Stimulated activated CD4-positive, alpha-beta T cell treated with anti-CD3 and anti-CD28 coated beads, Interleukin-2, amount 100 ng/mL, for 48 hours (primary cell): Measurements from ENCODE around the gene ZNF648.
A peak's percentile ranks its signal among the peaks of the same experiment; 100 is the strongest.
"Not testable (repeated sequence)": the region's sequence is repeated elsewhere in the genome, so short reads cannot be mapped to it uniquely, and the experiment has no call there.

Experiments
- DNase-seq, 2 donors: peaks; one replicate each; pipeline ENCODE4 v3.0.0-alpha.2; 2020

Gene ZNF648

DNA sequence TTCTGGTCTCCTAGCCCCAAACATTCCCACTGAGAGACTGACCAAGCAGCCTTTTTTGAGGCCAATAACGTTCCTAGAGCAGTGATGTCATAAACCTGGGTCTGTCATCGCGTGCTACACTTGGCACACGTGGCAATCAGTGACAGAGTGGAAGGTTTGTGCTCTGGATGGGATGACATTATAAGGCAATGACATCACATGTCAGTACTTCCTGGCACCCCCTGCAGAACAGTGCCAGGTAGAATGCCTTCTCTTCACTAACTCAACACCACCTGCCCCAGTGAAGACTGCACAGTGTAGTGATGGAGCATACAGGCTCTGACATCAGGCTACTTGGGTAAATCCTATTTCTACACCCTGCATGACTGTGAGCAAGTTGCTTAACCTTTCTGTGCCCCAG lies 5.4 kb upstream of the ZNF648 start:
- DNase-seq, result no peak

DNA sequence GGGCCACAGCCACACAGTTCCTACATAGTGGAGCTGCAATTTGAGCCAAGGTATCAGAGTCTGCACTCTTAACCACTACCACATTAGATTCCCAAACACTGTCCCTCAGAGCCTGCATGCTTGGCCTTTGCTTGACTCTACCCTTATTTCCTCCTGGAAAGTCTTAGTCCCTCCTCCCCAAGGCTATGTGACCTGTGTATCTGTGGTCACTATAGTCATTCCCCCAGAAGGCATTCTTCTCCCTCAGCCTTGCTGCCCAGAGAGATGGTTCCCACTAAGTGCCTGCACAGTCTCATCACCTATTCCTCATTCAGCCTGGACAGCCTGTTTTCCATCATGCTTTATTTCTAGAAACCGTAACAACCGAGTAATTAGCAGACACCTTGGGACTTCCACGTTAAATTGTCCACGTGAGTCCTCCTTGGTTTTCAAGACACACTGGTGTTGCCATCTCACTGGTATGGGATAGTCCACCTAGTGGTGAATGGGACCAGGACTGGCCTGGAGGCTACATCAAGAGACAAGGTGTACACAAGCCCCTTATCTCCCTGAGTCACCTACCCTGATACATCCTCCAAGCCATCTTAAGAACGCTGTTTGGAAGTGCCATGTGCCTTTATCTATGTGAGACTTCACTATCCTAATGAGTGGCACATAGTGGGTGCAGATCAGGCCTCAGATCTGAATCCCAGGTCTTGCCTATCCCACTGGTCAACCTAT lies 3.8 kb upstream of the ZNF648 start:
- no peak for DNase-seq

- no peak for DNase-seq
Observed at GRCh38 chr1:182064611-182065010, 3.1 kb upstream of the ZNF648 start.

DNA sequence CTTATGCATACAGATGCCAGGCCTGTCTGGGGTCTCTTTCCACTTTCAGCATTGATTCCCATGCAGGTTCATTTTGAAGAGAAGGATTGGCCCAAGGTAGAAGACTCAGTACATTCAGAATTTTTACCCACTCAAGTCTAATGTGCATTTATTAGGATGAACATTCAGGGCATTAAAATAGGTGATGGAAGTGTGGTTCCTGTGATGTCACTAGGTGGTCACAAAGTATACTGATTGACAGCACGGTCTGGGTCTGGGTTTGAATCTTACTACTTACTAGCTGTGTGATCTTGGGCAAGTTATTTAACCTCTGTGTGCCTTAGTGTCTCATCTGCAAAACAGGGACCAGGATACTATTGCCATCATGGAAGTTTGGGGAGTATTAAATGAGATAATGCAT lies 711 bp upstream of the ZNF648 start:
- no peak for DNase-seq

DNA sequence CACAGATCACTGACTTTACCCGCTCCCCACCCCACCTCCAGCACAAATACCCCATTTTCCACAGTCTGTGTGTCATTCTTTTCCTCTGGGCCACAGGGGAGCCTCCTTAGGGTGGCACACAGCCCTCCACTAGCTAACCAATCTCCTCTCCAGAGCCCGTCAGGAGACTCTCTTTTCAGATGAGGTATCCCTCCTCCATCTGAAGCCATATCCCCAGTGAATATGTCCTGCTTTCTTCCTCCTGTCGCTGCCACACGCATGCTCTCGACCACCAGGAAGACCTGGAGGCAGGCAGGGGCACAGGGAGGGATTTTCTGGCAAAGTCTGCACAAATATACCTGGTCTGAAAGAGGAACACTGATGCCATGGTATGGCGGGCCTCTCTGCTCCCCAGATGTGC lies 635 bp downstream of the ZNF648 start:
- DNase-seq, result no peak

DNA sequence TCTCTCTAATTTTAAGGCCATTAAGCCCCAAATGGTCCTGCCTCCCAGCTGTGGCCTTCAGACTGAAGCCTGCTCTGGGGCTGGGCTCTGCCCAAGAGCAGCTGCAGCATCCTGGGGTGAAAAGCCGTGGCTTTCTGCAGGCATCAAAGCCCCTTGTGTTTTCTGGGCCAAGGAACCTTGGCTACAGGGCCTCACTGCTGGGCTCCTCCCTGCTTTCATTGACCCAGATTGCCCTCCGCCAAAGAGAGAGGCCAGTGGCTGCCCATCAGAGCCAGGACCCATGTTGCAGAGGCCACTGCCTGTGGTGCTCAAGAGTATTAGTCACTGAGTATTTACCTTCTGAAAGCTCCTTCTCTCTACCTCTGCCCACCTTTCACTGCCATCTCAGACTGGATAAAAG lies 1.6 kb downstream of the ZNF648 start:
- DNase-seq, result no peak

DNA sequence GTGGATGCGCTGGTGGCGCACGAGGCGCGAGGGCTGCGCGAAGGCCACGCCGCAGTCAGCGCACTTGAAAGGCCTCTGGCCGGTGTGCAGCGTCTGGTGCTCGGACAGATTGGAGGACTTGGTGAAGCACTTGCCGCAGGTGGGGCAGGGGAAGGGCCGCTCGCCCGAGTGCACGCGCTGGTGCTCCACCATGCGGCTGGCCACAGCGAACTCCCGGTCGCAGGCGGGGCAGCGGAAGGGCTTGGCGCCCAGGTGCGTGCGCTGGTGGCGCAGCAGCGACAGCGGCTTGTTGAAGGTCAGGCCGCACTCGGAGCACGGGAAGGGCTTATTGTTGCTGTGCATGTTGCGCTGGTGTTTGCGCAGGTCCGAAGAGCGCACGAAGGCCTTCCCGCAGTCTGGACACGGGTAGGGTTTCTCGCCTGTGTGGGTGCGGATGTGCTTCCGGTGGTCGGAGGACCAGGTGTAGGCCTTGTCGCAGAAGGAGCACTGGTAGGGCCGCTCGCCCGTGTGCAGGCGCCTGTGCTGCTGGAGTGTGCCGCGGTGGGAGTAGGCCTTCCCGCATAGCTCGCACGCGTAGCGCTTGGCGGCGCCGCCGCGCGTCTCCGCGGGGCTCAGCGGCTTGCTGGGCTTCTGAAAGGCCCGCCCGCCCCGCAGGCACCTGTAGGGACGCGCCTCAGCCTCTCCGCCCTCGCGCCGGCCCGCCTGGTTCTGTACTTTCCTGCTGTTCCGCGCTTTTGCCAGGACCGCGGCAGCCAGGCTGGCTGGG lies 4.7 kb downstream of the ZNF648 start:
- DNase-seq, result no peak

DNA sequence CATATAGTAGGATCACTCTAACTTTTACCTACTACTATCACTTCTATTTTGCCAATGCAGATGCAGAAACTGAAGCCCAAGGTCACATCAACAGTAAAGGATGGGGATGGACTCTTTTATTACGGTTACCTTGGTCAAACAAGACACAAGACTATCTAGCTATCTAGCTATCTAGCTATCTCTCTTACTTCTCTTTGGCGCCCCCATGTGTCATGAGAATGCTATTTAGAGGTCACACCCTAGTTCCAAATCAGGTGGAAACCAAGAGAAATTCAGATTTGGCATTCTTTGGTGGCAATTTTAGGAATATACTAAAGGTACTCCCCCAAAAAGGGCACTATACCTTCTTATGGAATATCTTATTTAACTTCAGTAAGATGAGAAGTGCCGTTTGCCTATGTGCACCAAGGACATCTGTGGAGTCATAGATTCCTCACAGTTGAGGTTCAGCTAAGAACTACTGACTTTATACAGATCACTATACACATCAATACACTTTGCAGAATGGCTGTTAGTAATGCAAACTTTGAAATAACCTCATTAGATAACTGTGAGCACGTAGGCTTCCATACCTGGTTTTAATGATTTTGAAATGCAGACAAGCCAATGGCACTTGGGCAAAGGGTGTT lies 6.7 kb downstream of the ZNF648 start:
- DNase-seq, result peak; percentile 48 to 51

DNA sequence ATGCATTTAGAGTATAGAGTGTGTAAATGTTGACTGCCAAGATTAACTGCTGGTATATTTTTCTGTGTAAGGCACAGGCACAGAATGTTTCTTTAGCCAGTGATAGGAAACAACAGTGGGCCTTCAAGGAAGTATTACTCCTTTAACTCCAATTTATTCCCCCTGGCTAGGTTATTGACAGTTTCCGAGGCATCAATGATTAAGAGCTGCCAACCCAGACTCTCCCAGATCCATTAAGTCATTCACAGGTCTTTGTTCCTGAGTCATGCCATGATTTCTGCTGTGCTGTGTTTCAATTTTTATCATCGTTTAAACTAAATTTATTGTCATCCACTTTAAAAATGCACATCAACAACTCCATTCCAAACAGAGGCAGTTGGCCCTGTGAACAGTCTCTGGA lies 9.2 kb downstream of the ZNF648 start:
- DNase-seq, result no peak

DNA sequence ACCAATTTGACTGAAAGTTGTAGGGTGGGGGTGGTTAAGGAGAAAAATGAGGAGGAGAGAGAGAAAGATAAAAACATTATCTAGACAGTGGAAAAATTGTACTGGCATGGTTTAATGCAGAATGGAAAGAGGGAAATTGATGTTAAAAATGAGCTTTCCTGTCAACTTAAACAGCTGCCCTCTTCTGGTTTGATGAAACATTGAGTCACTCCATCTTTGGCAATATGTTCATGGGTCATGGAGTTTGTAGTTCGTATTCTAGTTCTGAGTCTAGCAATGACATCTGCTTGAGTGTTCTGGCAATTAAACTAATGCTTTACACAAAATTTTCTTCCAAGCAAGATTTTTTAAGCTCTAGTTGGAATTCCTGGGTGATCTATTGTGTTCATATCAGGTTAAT lies 9.6 kb downstream of the ZNF648 start:
- DNase-seq, result no peak

DNA sequence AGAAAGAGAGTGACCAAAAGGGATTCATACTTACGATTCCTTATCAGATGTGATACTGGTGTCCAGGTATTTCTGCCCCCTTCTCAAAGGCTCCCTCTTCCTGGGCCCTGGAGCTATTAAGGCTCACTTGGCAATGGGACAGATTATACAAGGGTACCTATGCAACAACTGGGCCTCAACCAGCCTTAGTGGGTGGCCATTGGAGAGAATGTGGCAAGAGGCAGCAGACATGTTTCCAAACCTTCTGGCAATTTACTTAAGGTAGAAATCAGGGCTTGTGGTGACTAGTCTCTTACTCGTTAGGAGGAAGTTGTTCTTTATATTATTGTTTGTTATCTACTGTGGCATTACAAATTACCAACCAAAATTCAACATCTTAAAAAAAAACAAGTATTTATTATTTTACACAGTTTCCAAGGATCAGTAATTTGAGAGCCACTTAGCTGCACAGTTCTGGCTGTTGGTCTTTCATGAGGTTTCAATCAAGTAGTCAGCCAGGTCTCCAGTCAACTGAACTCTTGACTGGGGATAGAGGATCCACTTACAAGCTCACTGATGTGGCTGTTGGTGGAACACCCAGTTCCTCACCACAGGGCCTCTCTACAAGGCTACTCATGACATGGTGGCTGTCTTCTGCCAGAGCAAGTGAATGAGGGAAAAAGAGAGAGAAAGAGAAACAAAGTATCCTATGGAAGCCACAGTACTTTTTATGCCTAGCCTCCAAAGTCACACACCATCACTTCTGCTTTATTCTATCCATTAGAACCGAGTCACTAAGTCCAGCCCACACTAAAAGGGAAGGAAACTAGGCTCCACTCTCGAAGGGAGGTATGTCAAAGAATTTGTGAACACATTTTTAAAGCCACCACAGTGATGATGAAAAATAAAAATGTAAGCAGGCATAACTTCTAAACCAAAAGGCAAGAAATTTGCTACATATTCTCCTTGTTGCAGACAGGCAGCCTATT lies 10.7 kb downstream of the ZNF648 start:
- no peak for DNase-seq

GRCh38 chr1:182048562-182048961 lies 12.9 kb downstream of the ZNF648 start:
- DNase-seq, result no peak

DNA sequence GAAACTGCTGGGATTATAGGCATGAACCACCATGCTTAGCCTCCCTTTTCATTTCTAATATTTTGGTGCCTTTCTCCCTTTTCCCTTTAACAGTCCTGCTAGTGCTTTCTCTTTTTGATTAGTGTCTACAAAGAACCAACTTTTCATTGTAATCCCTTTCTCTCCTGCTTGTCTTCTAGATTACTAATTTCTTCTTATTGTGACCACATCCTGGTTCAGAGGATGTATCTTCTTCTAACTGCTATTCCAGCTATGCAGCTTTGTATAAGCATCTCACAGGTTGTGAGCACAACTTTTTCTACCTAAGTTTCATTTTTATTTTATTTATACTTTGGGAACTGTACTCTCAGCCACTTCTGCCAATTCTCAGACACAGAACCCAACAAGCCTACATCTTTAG lies 14.7 kb downstream of the ZNF648 start:
- DNase-seq, result no peak

- DNase-seq, result not testable (repeated sequence)
Observed at GRCh38 chr1:182045481-182045880, 16.0 kb downstream of the ZNF648 start.

GRCh38 chr1:182041615-182042014 lies 19.9 kb downstream of the ZNF648 start:
- no peak for DNase-seq

GRCh38 chr1:182038220-182038619 lies 23.3 kb downstream of the ZNF648 start:
- DNase-seq, result no peak

DNA sequence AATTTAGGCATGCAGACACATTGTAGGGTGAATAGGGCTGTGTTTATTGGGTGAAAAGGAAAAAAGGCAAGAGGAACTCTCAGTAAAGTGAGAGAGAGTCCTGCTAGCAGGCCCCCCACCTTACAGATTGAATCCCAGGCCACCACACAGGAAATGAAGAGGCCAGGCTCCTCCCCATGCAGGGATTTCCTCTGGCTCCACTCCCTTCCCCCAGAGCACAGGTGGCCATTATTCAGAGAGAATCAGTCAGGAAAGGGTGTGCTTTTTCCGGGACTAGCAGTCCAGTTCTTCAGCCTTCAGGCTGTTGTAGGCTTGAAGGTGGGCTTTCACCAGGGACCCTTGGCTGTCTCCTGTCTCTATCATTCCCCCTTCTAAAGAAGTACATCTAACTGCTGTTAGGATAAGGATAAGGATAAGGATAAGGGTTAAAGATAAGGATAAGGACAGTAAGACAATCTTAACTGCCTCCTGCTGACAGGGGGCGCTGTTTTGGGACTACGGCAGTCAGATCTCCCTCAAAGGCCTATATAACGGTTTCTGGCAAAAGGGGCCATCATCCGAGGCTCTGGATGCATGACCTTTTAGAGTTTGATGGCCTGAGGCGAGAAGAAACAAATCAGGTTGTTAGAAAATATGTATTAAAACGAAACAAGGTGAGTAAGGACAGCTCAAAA lies 26.3 kb downstream of the ZNF648 start:
- DNase-seq, result no peak

- DNase-seq, result no peak
Observed at GRCh38 chr1:182032251-182032650, 29.3 kb downstream of the ZNF648 start.

GRCh38 chr1:182029379-182030331 lies 31.9 kb downstream of the ZNF648 start:
- DNase-seq, result peak; percentile 95 to 97

GRCh38 chr1:182029002-182029378 lies 32.5 kb downstream of the ZNF648 start:
- no peak for DNase-seq

GRCh38 chr1:182015360-182015759 lies 46.2 kb downstream of the ZNF648 start:
- DNase-seq, result no peak
